Sigmoid colon (tissue), 3 donors: ENCODE measurements around the gene NAT8.
"Not testable (repeated sequence)": the region's sequence is repeated elsewhere in the genome, so short reads cannot be mapped to it uniquely, and the experiment has no call there.

Experiments used
- POLR2A ChIP-seq, 2 donors: fragments of 450-650 bp; IDR thresholded peaks; one replicate each; pipeline ENCODE4 v1.6.1; 2016; ENCODE audit warnings: antibody characterized with exemption in 2 of 2, mild to moderate bottlenecking in 2 of 2, moderate library complexity in 2 of 2
- TF ChIP-seq, protein P1 (sequence below), 4 experiments: fragments of 450-650 bp in 3 of 4; fragments of 200-600 bp in 1 of 4; IDR thresholded peaks; one replicate each; pipeline ENCODE4 v1.5.1; 2016 to 2019; ENCODE audit warnings: antibody characterized with exemption in 4 of 4, mild to moderate bottlenecking in 3 of 4, moderate library complexity in 2 of 4

DNA sequence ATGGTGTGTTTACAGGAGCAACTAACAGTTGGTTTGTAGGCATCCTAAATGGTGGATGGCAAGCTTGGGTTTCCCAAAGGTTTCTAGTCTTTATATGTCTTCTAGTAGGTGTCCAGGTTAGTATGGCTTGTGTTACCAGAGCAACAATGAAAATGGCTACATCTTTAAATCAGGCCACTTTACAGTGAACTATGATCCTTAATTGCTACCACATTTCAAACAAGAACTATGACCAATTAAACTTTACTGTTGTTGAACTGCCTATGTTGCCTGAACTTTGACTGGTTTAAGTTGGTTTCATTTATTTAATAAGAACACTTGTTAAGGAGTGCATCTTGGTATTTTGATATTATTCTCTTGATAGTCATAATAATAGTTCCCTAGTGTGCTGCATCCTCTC lies 5.2 kb downstream of the NAT8 start:
- TF ChIP-seq, protein P1, sequence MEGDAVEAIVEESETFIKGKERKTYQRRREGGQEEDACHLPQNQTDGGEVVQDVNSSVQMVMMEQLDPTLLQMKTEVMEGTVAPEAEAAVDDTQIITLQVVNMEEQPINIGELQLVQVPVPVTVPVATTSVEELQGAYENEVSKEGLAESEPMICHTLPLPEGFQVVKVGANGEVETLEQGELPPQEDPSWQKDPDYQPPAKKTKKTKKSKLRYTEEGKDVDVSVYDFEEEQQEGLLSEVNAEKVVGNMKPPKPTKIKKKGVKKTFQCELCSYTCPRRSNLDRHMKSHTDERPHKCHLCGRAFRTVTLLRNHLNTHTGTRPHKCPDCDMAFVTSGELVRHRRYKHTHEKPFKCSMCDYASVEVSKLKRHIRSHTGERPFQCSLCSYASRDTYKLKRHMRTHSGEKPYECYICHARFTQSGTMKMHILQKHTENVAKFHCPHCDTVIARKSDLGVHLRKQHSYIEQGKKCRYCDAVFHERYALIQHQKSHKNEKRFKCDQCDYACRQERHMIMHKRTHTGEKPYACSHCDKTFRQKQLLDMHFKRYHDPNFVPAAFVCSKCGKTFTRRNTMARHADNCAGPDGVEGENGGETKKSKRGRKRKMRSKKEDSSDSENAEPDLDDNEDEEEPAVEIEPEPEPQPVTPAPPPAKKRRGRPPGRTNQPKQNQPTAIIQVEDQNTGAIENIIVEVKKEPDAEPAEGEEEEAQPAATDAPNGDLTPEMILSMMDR (IDR thresholded peaks at IDR 0.05), result not testable (repeated sequence)
- TF ChIP-seq POLR2A (IDR thresholded peaks at IDR 0.05), result not testable (repeated sequence)
